GM18505 (cell line): ENCODE results near the gene FCAMR.

Experiments
- ATAC-seq: cut with Tn5 transposase; IDR thresholded peaks from one replicate; pipeline ENCODE4 v1.9.1; 2021; ENCODE audit not compliant: unreplicated experiment
- POLR2A ChIP-seq: IDR thresholded peaks from 4 replicates; pipeline ENCODE4 v1.6.1; 2011; ENCODE audit warnings: borderline replicate concordance; ENCODE audit not compliant: insufficient read depth, insufficient read length; ENCODE audit errors: extremely low read depth

FCAMR gene, protein sequence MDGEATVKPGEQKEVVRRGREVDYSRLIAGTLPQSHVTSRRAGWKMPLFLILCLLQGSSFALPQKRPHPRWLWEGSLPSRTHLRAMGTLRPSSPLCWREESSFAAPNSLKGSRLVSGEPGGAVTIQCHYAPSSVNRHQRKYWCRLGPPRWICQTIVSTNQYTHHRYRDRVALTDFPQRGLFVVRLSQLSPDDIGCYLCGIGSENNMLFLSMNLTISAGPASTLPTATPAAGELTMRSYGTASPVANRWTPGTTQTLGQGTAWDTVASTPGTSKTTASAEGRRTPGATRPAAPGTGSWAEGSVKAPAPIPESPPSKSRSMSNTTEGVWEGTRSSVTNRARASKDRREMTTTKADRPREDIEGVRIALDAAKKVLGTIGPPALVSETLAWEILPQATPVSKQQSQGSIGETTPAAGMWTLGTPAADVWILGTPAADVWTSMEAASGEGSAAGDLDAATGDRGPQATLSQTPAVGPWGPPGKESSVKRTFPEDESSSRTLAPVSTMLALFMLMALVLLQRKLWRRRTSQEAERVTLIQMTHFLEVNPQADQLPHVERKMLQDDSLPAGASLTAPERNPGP

DNA sequence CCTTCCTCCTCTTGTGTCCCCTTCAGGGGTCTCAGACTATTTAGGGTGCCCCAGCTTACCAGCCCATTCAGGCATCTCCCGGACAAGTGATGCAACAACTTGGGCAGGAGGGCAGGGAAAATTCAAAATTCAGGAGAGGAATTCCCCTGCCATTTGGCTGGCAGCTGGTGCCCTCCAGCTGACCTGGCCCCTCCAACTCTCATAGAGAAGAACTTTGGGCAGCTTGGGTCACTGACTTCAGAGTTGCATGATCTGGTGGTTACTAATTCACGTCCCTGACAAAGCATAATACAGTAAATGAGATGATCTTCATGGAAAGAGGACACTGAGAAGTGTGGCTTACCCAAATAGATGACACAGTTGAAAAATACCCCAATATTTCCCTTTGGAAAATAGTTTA is at the start of gene FCAMR:
Gene FCAMR, minus strand, starts transcription at position 15 of the 400 bp plus-strand sequence. CDS start 335 bp downstream, outside the sequence.
- no peak for TF ChIP-seq POLR2A
- ATAC-seq: no peak

DNA sequence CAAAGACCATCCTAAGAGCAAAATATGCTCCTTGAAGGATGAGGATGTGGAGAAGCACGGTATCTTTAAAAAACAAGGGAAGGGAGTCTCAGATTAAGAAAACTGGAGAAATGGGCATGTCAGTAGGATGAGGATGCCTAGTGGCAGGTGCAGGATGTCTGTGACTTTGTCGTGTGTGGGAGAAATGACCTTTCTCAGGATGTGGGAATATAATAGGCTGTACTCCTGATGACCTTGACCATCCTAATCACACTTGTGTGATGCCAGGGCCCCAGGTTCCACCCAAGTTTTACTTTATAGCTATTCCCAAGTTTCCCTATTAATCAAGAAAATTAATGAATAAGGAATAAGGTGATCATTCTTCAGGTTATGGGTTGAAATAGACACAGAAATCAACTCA is 49.4 kb upstream of the FCAMR start:
- TF ChIP-seq POLR2A: no peak
- ATAC-seq: no peak

DNA sequence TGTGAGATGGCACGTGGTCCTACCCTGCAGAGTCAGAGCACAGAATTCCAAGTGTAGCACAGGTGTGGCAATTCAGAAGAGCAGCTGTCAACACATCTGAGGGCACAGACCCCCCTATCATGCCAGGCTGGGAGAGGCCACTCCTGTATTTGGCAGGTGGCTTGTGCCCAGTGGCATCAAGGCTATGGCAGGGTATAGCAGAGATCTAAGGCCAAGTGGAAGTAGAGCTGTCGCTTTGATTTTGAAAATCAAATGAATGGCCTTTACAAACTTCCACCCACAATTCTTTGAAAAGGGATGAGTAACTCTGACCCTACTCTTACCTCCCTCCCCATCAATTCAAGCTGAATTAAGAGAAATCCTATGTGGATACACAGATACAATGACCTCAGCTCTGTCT is 48.9 kb upstream of the FCAMR start:
- ATAC-seq: no peak
- TF ChIP-seq POLR2A: no peak

DNA sequence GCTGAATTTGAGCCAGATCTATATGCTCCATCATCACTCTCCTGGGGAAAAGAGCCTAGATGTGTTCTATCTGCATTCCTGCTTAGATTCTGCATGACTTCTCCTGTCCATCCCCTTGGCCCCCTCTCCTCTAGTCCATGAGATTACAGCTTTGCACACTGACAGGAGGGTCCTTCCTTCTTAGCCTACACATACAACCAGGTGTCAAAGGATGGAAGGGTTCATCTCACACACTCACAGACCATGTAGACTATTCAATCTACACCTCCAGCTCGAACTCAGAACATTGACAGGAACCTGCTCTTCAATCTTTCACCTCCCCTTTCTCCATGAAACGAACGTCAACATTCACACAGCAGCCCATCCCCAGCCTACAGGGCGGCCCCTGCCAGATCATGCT is 48.4 kb upstream of the FCAMR start:
- TF ChIP-seq POLR2A: no peak
- ATAC-seq: no peak

DNA sequence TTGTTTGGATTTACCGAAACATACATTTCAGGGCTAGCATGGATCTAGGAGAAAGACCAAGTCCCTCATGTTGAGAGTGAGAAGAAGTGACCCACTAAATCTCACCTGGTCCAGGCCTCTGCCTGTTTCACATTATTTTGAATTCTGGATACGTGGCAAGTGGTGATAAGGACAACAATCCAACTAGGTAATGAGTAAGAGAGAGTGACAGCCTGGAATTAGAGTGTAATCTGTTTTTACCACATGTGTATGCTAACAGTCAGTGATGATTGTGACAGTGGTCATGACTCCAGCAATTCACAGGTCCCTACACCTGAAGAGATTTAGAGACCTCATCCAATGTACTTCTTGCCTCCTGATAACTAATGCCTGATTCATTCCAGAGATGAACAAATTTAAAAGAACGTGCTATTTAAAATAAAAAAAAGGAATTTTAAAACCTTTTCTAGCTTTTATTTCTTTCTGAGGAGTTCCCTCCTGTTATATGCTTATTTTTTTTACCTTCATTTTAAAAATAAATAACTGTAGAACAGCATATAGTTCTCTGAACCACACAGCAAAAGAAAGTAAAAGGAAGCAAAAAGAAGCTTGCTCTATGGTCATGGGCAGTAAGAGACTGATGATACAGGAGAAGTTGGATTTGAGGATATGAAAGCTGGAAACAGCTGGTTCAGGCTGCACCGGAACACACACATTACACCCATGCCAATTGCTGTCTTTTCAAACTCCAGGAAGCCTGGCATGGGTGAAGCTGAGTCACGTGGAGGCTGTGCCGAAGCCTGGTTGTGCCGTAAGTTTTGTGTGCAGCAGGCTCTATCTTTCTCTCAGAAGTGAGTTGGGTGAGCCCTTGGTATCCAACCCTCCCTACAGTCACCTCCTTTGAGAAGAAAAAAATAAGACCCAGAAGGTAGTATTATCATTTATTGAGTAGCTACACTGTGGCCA is 47.6 kb upstream of the FCAMR start:
- no peak for TF ChIP-seq POLR2A
- no peak for ATAC-seq

DNA sequence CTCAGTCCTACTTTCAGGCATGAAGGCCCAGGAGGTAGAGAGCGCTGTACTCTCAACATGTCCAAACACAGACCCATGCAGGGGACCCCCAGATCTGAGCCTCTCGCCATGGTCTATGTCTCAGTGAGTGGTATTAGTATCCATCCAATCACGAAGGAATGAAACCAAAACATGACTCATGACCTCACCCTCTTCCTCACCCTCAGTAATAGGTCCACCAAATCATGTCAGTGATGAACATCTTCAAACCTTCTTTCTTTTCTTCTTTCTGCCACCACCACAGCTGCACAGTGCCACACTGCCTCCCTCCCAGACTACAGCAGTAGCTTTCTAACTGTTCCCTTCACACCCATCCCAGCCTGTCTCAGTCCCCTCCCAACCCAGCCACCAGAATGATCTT is 45.5 kb upstream of the FCAMR start:
- no peak for TF ChIP-seq POLR2A
- no peak for ATAC-seq

DNA sequence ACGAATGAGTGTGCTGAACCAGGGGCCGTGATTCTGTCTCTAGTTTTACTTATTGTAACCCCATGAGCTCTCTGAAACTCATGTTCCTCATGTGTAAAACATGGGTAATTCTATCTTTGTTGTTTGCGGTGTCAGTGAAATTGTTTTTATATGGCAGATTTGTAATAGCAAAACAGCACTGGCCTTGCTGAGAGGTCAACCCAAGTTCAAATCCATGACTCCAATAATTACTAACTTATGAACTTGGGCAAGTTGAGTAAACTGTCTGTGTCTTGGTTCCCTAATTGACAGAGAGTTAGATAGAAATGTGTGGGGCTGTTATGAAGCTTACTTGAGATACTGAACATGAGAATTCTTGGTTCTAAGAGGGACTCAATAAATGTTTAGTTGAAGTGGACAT is 44.5 kb upstream of the FCAMR start:
- no peak for ATAC-seq
- no peak for TF ChIP-seq POLR2A

DNA sequence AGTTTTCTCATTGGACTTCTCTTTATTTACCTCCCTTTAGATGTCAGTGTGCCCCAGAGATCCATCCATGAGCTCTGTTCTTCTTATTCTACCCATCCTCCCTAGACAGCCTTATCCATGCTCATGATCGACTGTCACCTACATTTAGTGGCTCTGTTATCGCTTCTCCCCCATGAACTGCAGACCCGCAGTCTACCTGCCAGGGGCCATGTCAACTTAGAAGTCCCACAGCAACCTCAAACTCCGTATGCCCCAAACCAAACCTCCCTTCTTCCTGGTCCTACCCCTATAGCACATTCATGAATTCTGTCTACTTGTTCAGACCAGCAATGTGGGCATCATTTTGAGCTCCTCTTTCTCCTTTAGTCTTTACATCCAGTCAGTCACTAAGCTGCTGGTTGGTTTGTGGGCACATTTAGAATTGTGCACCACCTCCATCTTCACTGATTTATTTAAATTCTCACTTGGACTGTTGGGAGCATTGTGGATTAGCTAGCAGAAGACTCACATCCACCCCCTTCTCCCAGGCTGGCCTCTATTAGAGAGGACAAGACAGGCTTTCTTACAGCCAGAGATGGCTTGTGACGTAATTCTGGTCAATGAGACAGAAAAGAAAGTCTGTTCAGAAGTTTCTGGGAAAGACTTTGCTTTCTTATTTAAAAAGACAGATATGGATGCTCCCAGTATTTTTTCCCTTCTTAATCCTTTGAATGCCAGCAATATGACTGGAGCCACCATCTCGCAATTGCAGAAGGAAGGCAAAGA is 43.2 kb upstream of the FCAMR start:
- no peak for TF ChIP-seq POLR2A

DNA sequence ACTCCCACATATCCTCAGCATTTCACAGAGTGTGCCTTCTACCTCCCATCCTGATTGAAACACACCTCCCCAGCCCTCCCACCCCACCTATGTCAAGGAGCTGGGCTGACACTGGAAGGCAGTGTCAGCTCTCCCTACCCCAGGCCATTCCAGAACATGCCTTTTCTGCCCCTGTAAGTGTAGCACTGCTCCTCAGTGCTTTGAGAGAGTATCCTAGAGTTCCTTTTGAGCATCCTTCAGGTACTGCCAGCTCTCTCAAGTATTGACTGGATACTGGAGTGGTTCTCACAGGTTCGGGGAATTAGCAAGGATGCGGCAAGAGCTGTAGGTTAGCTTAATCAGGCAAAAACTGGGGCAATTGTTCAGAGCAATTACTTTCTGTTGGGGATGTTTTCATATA is 40.5 kb upstream of the FCAMR start:
- ATAC-seq: no peak
- TF ChIP-seq POLR2A: no peak

More for the DNA sequence above, 43.2 kb upstream of the FCAMR start:
- no peak for ATAC-seq

DNA sequence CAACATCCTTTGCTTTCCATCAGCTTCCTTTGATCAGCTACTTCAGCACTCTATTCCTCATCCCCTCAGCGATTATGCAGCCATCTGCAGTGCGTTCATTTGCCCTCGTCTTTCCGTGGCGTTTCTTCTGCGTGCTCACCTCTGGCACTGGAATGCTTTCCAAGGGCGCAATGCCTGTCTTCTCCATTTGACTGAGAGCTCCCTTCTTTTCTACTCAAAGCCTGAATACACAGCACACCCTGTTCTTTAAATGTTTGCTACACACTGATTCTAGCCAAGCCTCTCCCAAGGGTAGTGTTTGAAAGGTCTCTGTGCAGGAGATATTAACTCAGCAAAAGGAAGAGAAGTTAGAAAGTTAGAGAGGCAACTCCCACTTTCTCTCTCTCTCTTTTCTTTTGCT is 39.7 kb upstream of the FCAMR start:
- TF ChIP-seq POLR2A: no peak
- no peak for ATAC-seq

DNA sequence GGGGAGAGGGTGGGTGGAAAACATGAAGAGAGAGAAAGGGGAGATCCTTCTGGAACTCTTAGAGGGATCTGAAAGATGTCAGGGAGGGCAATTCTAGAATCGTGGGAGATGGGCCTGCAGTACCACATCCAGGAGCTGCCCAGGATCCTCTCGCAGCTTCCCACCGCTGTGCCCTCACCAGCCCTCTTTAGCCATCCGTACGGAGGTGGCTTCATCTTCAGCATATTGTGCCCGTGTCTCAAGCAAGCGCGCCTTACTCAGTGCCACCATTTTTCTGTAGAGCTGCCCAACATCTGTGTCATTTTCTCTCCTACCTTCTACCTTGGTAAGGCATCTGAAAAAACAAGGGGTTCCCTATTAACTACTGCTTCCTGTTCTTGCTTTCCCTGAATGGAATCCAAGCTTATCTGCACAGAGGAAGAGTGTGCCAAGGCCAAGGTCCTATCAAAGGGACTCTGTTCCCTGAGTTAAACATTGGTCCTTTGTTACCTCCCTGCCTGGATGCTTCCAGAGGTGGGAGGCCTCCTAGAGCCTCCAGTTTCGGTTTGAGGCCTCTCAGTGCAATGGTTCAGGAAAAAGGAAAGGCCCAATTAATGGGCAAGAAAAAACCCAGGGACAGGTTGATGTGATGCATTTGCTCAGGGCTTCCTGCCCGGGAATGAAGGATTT is 39.1 kb upstream of the FCAMR start:
- ATAC-seq: no peak
- TF ChIP-seq POLR2A: no peak

DNA sequence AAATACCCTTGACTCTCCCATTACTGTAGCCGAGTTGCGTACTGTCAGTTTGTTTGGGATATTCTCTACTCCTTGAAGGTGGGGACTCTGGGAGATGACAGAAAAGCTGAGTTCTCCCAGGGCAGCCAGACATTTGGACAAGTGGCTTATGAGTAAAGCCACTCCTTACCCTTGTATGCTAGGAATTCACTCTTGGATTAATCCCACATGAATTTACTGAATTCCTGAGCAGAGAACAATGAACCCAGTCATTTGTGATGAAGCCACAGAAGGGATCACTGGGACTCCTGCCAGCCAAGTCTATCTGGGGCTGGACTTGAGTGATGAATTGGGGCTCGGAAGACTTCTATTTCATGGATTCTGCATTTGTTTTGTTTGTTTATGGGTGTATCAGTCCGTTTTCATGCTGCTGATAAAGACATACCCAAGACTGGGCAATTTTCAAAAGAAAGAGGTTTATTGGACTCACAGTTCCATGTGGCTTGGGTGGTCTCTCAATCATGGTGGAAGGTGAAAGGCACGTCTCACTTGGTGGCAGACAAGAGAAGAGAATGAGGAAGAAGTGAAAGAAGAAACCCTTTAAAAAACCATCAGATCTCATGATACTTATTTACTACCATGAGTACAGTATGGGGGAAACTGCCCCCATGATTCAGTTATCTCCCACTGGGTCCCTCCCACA is 37.2 kb upstream of the FCAMR start:
- ATAC-seq: no peak
- no peak for TF ChIP-seq POLR2A

DNA sequence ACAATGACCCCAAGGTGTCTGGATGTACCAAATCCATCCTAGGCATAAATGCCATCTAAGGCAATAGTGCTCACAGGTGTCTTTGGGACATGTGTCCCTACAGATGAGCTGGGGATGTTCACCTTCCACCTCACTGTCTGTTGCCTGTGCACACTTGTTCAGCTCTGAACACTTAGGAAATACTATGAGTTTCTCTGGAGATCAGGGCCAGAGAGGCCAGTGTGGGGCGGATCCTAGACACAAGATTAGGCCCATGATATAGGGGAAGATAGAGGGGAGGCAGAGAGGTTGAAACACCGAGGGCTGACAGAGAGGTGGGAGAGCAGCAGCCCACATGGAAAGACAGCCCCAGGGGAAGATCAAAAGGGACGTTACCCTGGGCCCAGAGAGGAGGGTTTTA is 36.7 kb upstream of the FCAMR start:
- ATAC-seq: no peak
- TF ChIP-seq POLR2A: no peak

DNA sequence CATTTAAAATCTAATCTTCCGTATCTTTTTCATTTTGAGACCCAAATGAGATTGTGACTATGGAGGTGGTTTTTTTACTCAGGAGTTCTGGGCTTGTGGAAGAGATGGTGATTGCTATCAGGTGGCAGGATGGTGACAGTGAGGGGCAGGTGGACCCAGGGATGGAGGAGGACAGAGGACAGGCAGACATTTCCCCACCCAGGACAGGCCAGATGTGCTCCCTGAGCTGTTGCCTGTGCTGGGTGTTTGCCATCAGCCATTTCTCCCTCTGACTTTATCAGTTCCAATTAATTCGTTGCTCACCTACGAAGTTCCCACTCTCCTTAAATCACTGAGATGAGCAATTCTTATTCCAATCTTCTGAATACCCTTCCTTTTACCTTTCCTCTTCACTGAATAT is 35.8 kb upstream of the FCAMR start:
- TF ChIP-seq POLR2A: no peak
- no peak for ATAC-seq
